HG03175 (cell line): ENCODE results near the gene PHTF1.

ENCODE experiments used
- ATAC-seq: cut with Tn5 transposase; IDR thresholded peaks from one replicate; pipeline ENCODE4 v1.9.1; 2021; ENCODE audit warnings: mild to moderate bottlenecking, moderate library complexity; ENCODE audit not compliant: unreplicated experiment

The PHTF1 gene

DNA sequence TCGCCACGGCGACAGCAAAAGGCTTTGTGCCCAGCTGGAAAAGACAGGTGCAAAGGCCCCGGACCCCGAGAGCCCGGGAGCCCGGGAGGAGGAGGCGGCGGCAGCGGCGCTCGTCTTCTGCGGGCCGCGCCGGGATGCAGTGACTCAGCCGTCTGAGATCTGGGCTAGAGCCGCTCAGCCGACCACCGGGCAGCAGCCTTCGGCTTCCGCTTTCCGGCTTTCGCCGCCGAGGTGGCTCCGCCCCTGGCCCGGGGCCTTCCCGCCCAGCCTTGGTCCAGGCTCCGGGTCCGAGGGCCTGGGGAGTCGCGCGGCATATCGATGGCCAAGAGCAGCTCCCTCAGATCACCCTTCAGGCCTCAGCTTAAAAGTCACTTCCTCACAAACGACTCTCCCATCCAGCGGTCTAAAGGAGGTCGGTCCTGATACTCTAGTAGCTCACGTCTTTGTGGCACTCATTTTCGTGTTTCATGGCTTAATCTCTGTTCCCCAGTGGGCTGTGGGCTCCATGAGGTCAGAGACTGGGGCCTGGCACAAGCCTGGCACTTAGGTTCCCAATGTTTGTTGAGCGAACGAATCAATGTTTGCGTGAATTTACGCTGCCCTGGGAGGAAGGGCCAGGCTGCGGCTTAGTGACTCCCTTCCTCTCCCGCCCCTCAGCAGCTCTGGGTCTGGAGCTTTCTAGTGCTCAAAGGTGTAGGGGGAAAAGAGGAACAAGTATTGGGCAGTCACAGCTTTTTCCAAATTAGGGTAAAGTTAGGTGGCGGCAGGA lies at the start of gene PHTF1:
TSS of gene PHTF1 (minus strand) at position 154 of the 769 bp plus-strand sequence. CDS start 783 bp downstream, outside the sequence.
- ATAC-seq = peak; percentile 84

DNA sequence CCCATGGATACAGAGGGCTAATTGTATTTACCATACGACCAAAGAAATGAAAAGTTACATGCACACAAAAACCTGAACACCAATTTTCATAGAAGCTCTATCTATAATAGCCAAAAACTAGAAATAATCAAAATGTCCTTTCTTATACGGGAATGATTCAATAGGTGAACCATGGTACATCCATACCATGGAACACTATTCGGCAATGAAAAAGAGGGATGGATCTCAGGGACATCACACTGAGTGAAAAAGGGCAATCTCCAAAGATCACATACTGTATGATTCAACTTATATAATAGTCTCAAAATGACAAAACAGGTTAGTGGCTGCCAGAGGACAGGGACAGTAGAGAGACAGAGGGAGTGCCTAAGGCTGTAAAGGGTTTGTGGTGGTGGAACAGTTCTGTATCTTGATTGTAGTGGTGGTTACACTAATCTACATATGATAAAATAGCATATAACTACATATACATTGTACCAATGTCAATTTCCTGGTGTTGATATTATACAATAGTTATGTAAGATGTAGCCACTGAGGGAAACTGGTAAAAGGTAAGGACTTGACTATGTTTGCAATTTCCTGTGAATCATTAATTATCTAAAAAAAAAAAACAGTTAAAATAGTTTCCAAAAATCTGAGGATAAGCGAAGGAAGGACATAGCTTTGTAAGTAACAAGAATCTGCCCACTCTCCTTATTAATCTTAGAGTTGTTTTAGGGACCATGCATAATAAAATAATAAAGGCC lies 49.3 kb upstream of the PHTF1 start:
- ATAC-seq = no peak

DNA sequence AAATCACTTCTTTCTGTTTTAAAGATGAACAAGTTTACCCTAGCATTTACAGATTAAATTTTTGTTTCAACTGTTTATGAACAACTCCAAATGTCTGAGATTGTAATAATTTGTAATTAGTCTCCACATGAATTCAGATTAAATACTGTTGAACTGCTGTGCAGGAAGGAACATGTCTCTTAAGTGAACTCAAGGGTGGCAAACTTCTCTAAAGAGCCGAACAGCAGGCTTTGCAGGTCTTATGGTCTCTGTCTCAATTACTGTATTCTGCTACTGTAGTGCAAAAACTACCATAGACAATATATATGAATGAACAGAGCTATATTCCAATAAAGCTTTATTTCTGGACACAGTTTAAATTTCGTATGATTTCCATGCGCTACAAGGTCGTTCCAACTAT lies 46.4 kb upstream of the PHTF1 start:
- ATAC-seq = no peak

DNA sequence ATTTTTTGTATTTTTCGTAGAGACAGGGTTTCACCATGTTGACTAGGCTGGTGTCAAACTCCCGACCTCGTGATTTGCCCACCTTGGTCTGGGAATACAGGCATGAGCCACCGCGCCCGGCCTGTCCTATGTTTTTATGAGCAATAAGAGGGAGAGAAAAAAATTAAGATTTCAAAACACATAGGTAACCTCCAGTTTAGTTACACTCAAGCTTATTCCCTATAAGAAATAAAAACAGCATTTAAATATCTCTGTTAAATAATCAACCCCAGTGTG lies 45.9 kb upstream of the PHTF1 start:
- no peak for ATAC-seq

DNA sequence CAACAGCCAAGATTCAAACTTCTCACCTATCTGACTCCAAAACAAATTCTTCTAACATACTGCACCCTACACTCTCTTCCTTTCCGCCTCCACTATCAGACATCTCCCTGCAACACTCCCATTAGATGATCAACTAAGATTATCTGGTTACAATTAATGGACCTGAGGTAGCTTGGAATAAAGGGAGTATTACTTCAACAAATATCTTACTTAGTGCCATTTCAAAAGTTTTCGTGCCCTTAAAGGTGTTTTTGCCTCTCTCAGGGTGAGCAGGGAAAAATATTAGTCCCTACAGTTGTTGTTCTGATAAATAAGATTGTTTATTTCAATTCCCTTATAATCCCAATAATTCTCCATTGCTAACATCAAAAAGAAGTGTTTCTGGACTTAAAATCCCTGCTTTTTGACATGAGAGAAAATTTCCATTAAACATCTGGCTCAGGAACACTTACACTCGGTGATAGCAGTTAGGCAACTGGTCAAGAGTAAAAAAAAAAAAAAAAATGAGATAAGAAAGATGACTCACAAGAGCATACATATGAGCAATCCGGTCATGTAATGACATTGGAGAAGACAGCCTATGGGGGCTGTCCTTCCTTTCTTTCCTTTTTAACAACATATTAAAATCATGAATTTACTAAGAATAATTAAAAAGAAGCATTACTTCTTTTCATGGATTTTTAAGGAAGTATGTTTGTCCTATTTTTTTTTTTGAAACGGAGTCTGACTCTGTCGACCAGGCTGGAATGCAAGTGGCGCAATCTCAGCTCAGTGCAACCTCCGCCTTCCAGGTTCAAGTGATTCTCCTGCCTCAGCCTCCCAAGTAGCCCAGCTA lies 45.4 kb upstream of the PHTF1 start:
- no peak for ATAC-seq

DNA sequence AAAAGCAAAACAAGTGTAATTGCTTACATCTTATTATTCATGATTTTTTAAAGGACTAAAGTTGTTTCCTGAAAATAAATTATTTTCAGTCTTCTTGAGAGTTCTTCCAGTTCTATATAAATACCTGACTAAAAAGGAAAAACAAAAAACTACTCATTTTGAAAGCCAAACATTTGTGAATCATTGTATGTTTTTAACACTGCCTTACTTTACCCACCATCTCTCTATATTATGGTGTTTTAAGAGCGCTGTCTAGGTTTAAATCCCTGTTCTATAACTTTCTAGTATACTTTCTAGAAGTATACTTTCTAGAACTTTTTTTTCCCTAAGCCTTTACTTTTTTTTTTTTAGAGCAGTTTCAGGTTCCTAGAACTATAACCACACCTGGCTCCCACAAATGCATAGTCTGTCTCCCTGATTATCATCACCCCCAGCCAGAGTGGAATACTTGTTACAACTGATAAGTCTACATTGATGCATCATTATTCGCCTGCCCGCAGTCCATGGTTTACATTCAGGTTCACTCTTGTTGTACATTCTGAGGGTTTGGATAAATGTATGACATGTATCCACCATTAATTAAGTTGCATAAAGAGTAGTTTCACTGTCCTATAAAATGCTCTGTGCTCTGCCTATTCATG lies 43.2 kb upstream of the PHTF1 start:
- ATAC-seq = no peak

DNA sequence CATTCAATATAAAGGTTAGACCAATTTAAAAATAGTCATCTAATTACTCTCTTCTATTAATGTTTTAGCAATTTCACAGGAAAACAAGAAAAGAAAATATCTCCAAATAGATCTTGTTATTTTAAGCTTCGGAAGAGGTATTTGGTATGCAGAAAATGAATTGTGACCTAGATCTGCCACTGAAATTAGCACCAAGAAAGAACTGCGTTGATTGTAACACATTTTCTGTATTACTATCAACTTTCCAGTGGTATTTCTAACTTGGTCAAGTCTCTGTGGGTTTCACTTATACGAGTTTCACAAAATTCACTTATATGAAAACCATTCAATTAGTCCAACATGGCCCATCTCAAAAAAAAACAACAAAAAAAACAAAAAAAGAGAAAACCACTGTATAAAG lies 41.2 kb upstream of the PHTF1 start:
- ATAC-seq = no peak

DNA sequence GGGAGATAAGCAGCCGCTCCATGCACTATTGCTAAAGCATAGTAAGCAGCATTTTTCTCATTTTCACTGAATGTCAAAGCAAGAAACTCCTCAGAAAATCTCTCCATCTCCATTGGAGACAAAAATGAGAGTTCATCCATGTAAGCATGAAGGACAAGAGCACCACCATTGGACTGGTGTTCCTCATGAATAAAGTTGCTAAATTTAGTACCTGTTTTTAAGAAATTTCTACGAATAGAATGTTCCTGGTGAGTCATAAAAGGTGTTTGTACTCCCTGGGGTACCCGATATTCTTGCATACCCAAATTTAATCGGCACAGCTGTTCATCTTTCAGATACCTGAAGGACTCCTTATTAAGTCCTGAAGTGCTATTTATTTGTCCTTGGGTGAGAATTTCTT lies 38.2 kb upstream of the PHTF1 start:
- ATAC-seq = no peak

DNA sequence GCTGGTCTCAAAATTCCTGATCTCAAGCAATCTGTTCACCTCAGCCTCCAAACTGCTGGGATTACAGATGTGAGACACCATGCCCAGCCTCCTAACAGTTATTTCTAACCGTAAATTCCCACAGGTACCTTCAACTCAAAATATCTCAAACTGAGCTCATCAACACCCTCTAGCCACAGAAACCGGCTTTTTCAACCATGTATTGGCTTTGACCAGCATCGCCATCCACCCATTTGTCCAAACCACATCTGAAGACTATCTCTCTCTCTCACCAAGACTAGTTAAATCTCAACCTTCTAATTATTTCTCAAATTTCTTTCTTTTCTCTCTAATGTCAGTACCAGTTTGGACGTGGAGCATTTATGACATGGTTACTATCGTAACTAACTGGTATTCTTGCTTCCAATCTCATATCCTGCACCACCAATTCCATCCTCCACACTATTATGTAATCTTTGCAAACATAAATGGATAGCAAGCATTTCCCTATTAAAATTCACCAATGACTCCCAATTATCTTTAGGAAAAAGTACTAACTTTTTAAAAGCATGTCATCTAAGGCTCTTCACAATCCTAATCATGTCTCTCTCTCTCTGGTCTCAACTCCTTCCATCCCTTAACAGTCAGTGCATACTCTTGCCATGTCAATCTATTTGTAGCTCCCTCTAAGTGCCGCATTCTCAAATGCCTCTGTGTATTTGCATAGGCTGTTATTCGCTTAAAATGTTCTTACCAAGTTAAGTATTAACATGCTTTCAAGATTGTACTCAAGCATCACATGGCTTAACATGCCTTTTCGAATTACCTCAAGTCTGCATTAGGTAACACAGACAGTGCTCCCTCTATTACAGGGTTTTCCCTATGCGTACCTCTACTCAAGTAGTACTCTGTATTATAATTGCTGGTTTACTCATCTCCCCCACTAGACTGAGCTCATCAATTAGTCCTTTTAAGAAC lies 34.9 kb upstream of the PHTF1 start:
- ATAC-seq = no peak

DNA sequence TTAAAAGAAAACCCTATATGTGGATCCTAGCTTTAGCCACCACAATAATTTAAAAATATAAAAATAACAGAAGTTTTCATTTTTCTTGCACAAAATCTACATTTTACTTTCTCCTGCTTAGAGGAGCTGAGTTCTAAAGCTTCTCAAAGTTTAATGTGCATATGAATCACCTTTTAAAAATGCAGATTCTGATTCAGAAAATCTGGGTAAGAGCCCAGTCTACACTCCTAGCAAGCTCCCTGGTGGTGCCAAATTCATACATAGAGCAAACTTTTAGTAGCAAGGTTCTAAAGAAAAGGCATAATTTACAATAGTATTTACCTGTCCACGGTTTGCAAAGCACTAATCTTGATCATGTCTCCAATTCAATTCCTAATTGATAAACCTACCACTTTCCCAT lies 33.7 kb upstream of the PHTF1 start:
- ATAC-seq = no peak

DNA sequence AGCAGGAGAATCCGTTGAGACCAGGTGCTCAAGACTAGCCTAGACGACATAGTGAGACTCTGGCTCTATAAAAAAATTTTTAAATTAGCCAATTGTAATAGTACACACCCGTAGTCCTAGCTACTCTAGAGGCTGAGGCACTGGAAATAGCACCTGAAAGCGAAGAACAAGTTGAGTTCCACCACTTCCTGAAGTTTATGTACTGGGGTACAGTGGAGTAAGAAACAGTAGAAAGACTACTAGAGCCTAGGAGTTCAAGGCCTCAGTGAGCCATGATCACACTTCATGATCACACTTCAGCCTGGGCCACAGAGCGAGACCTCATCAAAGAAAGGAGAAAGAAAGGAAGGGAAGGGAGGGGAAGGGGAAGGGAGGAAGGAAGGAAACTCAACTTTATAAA lies 33.2 kb upstream of the PHTF1 start:
- no peak for ATAC-seq

DNA sequence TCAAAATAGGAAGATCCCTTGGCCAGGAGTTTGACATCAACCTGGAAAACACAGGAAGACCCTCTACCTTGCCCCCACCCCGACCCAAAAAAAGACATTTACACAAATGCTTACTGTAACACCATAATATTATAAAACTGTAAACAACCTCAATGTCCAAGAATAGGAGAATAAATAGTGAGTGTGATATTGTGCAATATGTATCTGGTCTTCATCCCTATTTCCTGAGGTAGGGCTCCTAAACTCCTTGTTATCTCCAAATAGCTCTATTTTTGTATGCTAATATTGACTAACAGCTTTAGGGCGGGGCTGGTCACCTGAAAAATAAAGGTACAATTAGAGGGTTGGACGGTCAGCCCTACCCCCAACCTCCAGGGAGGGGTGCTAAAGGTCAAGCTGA lies 29.5 kb upstream of the PHTF1 start:
- no peak for ATAC-seq

DNA sequence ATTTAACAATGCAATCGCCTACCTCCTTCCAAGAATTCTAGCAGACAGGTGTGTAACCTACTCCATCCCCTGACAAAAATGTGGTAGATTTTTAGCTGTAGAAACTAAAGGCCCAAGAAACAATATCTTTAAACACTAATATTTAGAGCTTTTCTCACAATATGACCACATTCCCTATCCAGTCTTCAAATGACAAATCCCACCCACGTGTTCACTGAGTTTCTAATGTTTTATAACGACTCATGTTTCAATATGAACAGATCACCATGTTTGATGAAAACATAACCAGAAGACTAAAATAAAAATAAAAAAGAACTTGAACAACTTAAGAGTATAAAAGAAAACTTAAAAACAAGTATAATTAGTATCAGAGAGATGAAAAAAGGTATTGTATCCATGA lies 28.4 kb upstream of the PHTF1 start:
- no peak for ATAC-seq

DNA sequence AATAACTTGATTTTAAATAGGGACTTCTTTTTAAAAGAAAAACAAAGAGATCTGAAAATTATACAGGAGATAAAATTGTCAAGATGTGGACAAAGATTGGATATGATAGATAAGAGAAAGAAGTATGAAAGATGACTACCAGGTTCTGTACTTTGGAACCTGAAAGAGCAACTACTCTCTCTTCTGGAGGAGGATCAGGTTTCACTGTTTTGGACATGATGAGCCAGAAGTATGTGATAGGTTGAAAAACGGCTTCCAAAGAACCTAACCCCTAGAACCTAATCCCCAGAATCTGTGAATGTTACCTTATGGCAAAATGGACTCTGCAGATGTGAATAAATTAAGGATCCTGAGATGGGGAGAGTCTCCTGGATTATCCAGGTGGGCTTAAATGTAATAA lies 26.8 kb upstream of the PHTF1 start:
- no peak for ATAC-seq

DNA sequence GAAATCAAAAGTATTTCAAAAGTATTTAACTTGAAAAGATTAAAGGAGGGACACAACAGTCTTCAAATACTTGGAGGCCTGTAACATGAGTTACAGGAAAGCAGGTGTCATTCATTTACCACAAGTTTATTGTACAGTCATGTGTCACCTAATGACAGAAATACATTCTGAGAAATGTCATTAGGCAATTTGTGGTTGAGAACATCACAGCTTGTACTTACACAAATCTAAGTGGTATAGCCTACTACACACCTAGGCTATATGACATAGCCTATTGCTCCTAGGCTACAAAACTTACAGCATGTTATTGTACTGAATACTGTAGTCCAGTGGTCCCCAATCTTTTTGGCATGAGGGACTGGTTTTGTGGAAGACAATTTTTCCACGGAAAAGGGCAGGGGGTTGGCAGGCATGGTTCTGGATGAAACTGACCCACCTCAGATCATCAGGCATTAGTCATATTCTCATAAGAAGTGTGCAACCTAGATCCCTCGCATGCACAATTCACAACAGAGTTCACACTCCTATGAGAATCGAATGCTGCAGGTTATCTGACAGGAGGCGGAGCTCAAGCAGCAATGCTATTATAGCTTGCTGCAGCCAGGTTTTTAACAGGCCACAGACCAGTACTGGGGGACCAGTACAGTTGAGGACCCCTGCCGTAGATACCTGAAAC lies 25.0 kb upstream of the PHTF1 start:
- ATAC-seq = peak; percentile 81

DNA sequence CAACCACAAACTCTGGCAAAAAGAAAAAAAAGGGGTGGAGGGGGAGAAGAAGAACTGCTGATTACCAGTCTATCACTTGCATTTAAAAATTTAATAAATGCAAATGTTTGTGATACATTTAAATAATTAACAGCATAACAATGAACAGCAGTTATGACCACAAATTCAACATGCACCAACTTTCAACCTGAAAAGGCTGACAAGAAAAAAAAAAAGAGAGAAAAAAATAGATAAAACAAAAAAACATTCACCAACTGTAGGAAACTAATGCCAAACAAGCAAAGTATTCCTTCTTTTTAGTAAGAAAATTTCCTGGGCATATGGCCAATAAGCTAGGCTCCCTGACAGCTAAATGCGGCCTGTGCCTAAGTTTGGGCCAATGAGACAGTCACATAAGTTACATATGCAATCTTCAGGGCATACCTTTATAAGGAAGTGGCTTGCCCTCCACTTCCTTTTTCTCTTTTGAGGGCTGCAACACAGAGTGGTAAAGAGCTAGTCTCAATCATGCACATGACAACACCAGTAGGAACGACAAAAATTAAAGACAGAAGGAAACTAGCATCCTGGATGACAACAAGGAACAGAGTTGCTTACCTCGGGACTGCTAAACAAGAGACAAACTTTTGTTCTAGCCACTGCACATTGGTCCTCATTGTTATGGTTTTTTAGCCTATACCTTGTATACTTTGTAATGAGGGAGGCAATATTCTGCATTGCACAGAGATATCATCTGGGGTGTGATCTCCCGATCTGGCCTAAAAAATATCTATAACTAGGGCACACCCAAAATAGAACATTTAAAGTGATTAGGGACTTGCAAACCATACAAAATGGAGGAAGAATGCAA lies 24.2 kb upstream of the PHTF1 start:
- ATAC-seq = peak; percentile 86

DNA sequence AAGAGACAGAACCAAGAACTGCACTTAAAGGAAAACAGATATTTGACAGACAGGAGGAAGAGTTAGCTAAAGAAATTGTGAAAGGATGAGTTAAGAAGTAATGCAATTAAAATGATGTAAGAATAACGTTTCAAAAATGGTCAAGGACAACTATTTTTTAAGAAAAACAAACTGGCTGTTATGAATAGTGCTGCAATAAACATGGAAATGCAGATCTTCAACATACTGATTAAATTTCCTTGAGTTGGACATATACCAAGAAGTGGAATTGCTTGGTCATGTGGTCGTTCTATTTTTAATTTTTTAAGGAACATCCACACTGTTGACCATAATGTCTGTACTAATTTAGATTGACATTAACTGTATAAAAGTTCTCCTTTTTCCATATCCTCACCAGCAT lies 23.1 kb upstream of the PHTF1 start:
- no peak for ATAC-seq

DNA sequence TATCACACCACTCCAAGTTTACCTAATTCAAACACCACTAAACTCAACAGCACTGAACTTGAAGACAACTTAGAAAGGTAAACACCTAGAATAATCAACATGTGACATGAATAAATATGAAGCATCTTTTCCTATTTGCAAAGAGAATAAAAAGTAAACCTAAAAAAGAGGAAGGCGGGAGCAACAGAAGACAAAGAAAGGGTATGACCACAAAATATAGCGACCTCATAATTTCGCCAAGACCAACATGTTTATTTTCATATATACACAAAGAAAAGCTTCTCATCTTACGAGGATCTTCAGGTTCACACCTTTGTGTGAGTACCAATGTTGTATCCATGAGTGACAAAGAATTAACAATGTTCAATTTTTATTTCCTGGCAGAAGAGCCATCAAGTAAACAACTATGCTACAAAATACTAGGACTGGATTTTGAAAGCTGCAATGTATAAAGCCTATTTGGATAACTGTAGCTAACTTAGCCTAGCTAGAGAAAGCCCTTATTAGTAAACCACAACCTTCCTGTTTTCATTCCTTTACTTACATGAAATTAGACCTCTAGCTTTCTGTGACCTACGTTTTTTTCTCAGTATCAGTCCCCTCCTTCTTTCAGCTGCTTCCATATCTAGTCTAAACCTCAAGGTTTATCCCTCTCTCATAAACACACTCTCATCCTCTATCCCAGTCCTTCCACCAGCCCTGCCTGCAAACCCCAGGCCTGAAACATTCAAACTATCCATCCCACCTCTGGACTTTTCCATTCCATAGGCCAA lies 21.3 kb upstream of the PHTF1 start:
- no peak for ATAC-seq
